Ishikawa (cell line): Measurements from ENCODE around the gene BRD3.
A peak's percentile ranks its signal among the peaks of the same experiment; 100 is the strongest.

Experiments
- CEBPB ChIP-seq: IDR thresholded peaks from 2 replicates; pipeline ENCODE4 v1.6.1; 2012
- CREB1 ChIP-seq: IDR thresholded peaks from 2 replicates; pipeline ENCODE4 v1.6.1; 2012; ENCODE audit warnings: low read depth
- EGR1 ChIP-seq: IDR thresholded peaks from 2 replicates; pipeline ENCODE4 v1.6.1; 2012
- EP300 ChIP-seq: IDR thresholded peaks from 2 replicates; pipeline ENCODE4 v1.6.1; 2012; ENCODE audit warnings: borderline replicate concordance
- FOXM1 ChIP-seq: IDR thresholded peaks from 2 replicates; pipeline ENCODE4 v1.6.1; 2012; ENCODE audit warnings: low read depth, borderline replicate concordance
- MAX ChIP-seq: IDR thresholded peaks from 2 replicates; pipeline ENCODE4 v1.6.1; 2012
- NFIC ChIP-seq: IDR thresholded peaks from 2 replicates; pipeline ENCODE4 v1.6.1; 2012
- RAD21 ChIP-seq: IDR thresholded peaks from 2 replicates; pipeline ENCODE4 v1.6.1; 2012; ENCODE audit warnings: low read depth
- REST ChIP-seq: IDR thresholded peaks from 2 replicates; pipeline ENCODE4 v1.6.1; 2012; ENCODE audit warnings: low read depth, mild to moderate bottlenecking
- TAF1 ChIP-seq: IDR thresholded peaks from 2 replicates; pipeline ENCODE4 v1.6.1; 2012; ENCODE audit warnings: low read depth, mild to moderate bottlenecking
- TCF12 ChIP-seq: IDR thresholded peaks from 2 replicates; pipeline ENCODE4 v1.6.1; 2012; ENCODE audit warnings: low read depth
- TEAD4 ChIP-seq: IDR thresholded peaks from 2 replicates; pipeline ENCODE4 v1.6.1; 2012
- USF1 ChIP-seq: IDR thresholded peaks from 2 replicates; pipeline ENCODE4 v1.6.1; 2012
- YY1 ChIP-seq: IDR thresholded peaks from 2 replicates; pipeline ENCODE4 v1.6.1; 2012; ENCODE audit warnings: low read depth
- ZBTB7A ChIP-seq: IDR thresholded peaks from 2 replicates; pipeline ENCODE4 v1.6.1; 2012; ENCODE audit warnings: low read depth

Gene BRD3

GRCh38 chr9:133991964-133992779 is 75.7 kb downstream of the BRD3 start, which contains the start of gene VAV2:
VAV2 (minus strand) TSS chr9:133992324; CDS start chr9:133992278, 46 bp downstream.
- TF ChIP-seq EGR1 (peak; percentile 86), TAF1 (no peak), ZBTB7A (0 out of 2 replicates have a peak, but pooled peaks have one; percentile 49), TEAD4 (no peak; the same call in 1 of the 2 replicates), MAX (peak; percentile 68), USF1 (peak; percentile 29; the same call in 1 of the 2 replicates), NFIC (no peak)

- TF ChIP-seq ZBTB7A, result no peak
- no peak for TF ChIP-seq CREB1
- no peak for TF ChIP-seq FOXM1
- no peak for TF ChIP-seq EP300
- TF ChIP-seq TEAD4, result no peak
- no peak for TF ChIP-seq YY1
Observed at GRCh38 chr9:133991214-133991921, 76.5 kb downstream of the BRD3 start.

- TF ChIP-seq TCF12, result no peak
- 0 out of 2 replicates have a peak, but pooled peaks have one; percentile 36 for TF ChIP-seq ZBTB7A
Observed at GRCh38 chr9:133990366-133991213, 77.2 kb downstream of the BRD3 start.

- TF ChIP-seq ZBTB7A (no peak), FOXM1 (no peak), CREB1 (no peak), YY1 (no peak), TCF12 (no peak), EGR1 (no peak), USF1 (no peak), TAF1 (no peak)
Observed at GRCh38 chr9:133989625-133990365, 78.0 kb downstream of the BRD3 start.

GRCh38 chr9:133987946-133988665 is 79.7 kb downstream of the BRD3 start:
- no peak for TF ChIP-seq YY1

- no peak for TF ChIP-seq TCF12
- TF ChIP-seq EP300, result no peak
- no peak for TF ChIP-seq YY1
- TF ChIP-seq CEBPB, result no peak
- TF ChIP-seq EGR1, result no peak
- no peak for TF ChIP-seq MAX
- no peak for TF ChIP-seq USF1
- TF ChIP-seq TEAD4, result no peak
- no peak for TF ChIP-seq REST
- TF ChIP-seq ZBTB7A, result no peak
- TF ChIP-seq FOXM1, result no peak
- TF ChIP-seq RAD21, result no peak
- TF ChIP-seq CREB1, result no peak
- no peak for TF ChIP-seq TAF1
Observed at GRCh38 chr9:133987446-133987788, 80.4 kb downstream of the BRD3 start.
